Measurements from ENCODE around the gene LSP1.

LSP1 gene

GRCh38 chr11:1842149-1843097 lies 10.5 kb upstream of the LSP1 start (continued):
- TF ChIP-seq PPARA (CRISPR knock-in tag; IDR thresholded peaks at IDR 0.05; ENCODE audit: borderline replicate concordance), result no peak
- TF ChIP-seq ARNTL (CRISPR knock-in tag; IDR thresholded peaks at IDR 0.05; ENCODE audit: borderline replicate concordance, low read depth), result no peak
- no peak for TF ChIP-seq POU6F1 (CRISPR knock-in tag; IDR thresholded peaks at IDR 0.05; ENCODE audit: borderline replicate concordance, low read depth)
- TF ChIP-seq ISL1 (CRISPR knock-in tag; IDR thresholded peaks at IDR 0.05), result no peak
- TF ChIP-seq ZFP3 (CRISPR knock-in tag; IDR thresholded peaks at IDR 0.05), result no peak
- no peak for TF ChIP-seq TOX (CRISPR knock-in tag; IDR thresholded peaks at IDR 0.05; ENCODE audit: borderline replicate concordance)
- TF ChIP-seq ZFP30 (CRISPR knock-in tag; IDR thresholded peaks at IDR 0.05), result no peak
- TF ChIP-seq ESRRG (CRISPR knock-in tag; IDR thresholded peaks at IDR 0.05), result no peak
- no peak for TF ChIP-seq OSR1 (CRISPR knock-in tag; IDR thresholded peaks at IDR 0.05)
- no peak for TF ChIP-seq ZNF8 (CRISPR knock-in tag; IDR thresholded peaks at IDR 0.05)

GRCh38 chr11:1843098-1843473 lies 9.8 kb upstream of the LSP1 start:
- TF ChIP-seq ISL1 (CRISPR knock-in tag; IDR thresholded peaks at IDR 0.05) (no peak), ZC3H10 (CRISPR knock-in tag; IDR thresholded peaks at IDR 0.05) (no peak)
- no peak for ATAC-seq

GRCh38 chr11:1843796-1844195 lies 9.1 kb upstream of the LSP1 start:
- ATAC-seq, result no peak

GRCh38 chr11:1844221-1845094 lies 8.4 kb upstream of the LSP1 start:
- ATAC-seq, result no peak
- TF ChIP-seq POU6F1 (CRISPR knock-in tag; IDR thresholded peaks at IDR 0.05; ENCODE audit: borderline replicate concordance, low read depth) (no peak), CSRNP3 (CRISPR knock-in tag; IDR thresholded peaks at IDR 0.05) (no peak), RARB (CRISPR knock-in tag; IDR thresholded peaks at IDR 0.05) (no peak), ZNF8 (CRISPR knock-in tag; IDR thresholded peaks at IDR 0.05) (no peak), ZNF70 (CRISPR knock-in tag; IDR thresholded peaks at IDR 0.05) (no peak), TSHZ2 (CRISPR knock-in tag; IDR thresholded peaks at IDR 0.05) (no peak)

More at GRCh38 chr11:1843796-1844195, 9.1 kb upstream of the LSP1 start:
- TF ChIP-seq ESRRG (CRISPR knock-in tag; IDR thresholded peaks at IDR 0.05) (no peak), PPARA (CRISPR knock-in tag; IDR thresholded peaks at IDR 0.05; ENCODE audit: borderline replicate concordance) (no peak), ZFP3 (CRISPR knock-in tag; IDR thresholded peaks at IDR 0.05) (no peak), BACH2 (CRISPR knock-in tag; IDR thresholded peaks at IDR 0.05; ENCODE audit: borderline replicate concordance) (no peak), ARNTL (CRISPR knock-in tag; IDR thresholded peaks at IDR 0.05; ENCODE audit: borderline replicate concordance, low read depth) (no peak), SNAI2 (CRISPR knock-in tag; IDR thresholded peaks at IDR 0.05) (no peak), ZC3H10 (CRISPR knock-in tag; IDR thresholded peaks at IDR 0.05) (no peak), POU6F1 (CRISPR knock-in tag; IDR thresholded peaks at IDR 0.05; ENCODE audit: borderline replicate concordance, low read depth) (no peak), CSRNP3 (CRISPR knock-in tag; IDR thresholded peaks at IDR 0.05) (no peak), CSDC2 (CRISPR knock-in tag; IDR thresholded peaks at IDR 0.05) (no peak), TOX (CRISPR knock-in tag; IDR thresholded peaks at IDR 0.05; ENCODE audit: borderline replicate concordance) (no peak), ZNF8 (CRISPR knock-in tag; IDR thresholded peaks at IDR 0.05) (no peak), ZFP30 (CRISPR knock-in tag; IDR thresholded peaks at IDR 0.05) (no peak), RARB (CRISPR knock-in tag; IDR thresholded peaks at IDR 0.05) (no peak), OSR1 (CRISPR knock-in tag; IDR thresholded peaks at IDR 0.05) (no peak)

Data from SK-N-SH treated with all-trans-retinoic acid at 6 μM for 48 hours (cell line).